HG03159 (cell line): ENCODE data around the gene THRAP3.
A peak's percentile ranks its signal among the peaks of the same experiment; 100 is the strongest.
"Not testable (repeated sequence)": the region's sequence is repeated elsewhere in the genome, so short reads cannot be mapped to it uniquely, and the experiment has no call there.

ENCODE experiments used
- ATAC-seq: cut with Tn5 transposase; IDR thresholded peaks from one replicate; pipeline ENCODE4 v1.9.1; 2021; ENCODE audit warnings: mild to moderate bottlenecking, moderate library complexity; ENCODE audit not compliant: unreplicated experiment

THRAP3 gene

GRCh38 chr1:36223996-36224536 lies at the start of gene THRAP3:
TSS of gene THRAP3 (plus strand) at chr1:36224443. CDS start at chr1:36282564, 58,121 bp downstream.
- ATAC-seq = peak; percentile 87

DNA sequence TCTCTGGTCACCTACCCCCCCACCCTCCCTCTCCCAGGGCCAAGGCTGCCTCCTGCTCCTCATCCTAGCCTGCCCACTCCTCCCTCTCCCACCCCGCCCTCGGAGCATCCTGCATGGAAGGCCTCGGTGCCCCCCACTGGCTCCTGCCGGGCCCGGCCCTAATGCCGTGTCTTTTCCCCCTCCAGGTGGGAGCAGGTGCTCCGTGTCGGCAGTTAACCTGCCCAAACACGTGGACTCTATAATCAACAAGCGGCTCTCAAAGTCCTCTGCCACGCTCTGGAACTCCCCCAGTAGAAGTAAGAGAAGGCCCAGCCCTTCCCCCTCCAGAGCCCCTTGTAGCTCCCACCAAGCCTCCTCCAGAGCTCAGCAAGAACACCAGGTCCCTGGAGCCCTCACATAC lies 49.5 kb upstream of the THRAP3 start:
- no peak for ATAC-seq

DNA sequence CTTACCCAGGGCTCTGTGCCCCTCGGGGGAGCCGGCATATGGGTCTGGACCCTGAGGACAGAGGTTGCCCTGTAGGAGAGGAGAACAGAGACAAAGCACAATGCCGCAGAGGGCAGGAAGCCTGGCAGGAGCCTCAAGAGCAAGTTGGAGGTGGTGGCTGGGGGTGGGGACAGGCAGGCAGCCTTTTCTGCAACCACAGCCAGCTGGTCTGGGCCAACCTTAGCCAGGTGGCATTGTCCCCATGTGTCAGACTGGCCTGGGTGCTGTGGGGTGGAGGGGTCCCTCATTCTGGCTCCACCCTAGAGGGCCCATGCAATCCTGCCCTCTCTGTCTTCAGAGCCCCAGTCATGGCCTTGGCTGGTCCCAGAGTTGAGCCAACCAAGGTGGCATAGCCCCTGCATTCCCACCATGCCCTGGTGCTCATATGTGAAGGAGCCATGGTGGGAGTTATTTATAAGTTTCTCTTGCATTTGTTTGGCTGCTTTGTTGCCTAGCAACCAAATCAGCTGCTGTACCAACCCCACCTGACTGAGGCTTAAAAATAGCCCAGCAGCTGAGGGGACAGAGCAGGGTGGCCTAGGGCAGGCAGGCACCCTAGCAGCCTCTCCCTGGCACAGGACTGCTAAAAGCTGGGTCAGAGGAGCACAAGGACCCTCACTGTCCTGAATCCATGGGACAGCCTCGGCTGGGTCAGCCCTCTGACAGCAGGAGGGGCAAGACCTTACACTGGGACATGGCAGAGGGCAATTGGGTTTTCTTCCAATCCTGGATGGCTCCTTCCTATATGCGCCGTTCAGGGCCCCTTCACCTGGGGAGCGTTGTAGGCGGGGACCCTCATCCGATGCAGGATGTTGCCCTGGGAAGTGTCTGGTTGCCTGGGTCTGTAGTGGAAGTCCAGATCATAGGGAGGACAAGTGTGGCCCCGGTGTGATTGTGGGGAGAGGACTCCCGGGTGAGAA lies 48.8 kb upstream of the THRAP3 start:
- ATAC-seq = no peak

GRCh38 chr1:36176106-36176949 lies 47.9 kb upstream of the THRAP3 start:
- ATAC-seq = no peak

DNA sequence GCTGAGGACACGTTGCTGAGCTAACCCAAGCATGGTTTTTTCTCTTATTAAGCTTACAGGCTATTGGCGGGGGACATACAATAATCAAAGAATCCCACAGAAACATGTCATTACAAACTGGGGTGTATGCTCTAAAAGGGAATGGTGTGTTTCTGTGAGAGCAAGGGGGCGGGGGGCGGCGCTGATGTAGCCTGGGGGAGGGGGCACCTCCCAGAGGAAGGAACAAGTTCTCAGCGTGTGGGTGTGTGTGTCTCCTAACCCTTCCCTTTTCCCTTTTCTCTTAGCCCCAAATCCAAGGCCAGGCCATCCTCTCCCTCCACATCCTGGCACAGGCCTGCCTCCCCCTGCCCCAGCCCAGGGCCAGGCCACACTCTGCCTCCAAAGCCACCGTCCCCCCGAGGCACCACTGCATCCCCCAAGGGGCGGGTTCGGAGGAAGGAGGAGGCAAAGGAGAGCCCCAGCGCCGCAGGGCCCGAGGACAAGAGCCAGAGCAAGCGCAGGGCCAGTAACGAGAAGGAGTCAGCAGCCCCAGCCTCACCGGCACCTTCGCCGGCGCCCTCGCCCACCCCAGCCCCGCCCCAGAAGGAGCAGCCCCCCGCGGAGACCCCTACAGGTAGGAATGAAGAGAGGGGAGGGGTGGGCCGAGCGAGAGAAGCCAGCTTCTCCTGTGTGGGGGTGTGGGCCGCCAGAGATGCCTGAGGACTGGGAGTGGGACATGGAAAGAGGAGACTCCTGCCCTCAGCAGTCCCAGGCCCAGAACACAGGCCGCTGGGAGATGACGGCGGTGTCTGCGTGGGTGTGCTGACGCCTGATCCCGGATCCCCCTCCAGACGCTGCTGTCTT lies 46.4 kb upstream of the THRAP3 start:
- ATAC-seq = no peak

DNA sequence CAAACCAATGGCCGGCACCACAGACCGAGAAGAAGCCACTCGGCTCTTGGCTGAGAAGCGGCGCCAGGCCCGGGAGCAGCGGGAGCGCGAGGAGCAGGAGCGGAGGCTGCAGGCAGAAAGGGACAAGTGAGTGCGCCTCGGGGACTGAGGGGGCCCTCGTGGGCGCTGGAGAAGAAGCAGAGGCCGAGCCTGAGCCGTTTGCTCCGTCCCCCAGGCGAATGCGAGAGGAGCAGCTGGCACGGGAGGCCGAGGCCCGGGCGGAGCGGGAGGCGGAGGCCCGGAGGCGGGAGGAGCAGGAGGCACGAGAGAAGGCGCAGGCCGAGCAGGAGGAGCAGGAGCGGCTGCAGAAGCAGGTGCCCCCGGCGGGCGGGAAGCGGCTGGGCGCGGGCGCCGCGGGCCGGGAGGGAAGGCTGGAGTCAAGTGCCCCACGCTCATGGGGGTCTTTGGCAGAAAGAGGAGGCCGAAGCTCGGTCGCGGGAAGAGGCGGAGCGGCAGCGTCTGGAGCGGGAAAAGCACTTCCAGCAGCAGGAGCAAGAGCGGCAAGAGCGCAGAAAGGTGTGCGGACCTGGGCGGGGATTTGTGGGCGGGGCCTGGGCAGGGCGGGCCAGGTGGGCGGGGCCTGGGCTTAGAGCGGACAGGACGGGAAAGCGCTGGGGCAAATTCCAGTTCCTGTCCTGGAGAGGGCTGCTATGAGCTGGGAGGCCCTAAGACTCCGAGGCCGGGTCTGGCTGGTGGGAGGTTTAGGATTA lies 45.6 kb upstream of the THRAP3 start:
- no peak for ATAC-seq

DNA sequence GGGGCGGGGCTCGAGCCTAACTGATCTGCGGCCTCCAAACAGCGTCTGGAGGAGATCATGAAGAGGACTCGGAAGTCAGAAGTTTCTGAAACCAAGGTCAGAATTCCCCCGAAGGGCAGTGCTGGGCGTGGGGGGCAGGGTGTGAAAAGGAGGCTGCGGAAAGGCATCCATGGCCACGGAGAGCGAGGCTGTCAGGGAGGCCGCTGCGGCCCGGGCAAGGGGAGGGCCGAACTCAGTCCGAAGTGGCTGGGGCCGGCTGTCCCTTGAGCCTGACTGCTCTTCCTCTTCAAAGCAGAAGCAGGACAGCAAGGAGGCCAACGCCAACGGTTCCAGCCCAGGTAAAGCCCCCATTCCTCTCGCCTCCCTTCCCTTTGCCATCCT lies 45.0 kb upstream of the THRAP3 start:
- ATAC-seq = no peak

- ATAC-seq = no peak
Observed at GRCh38 chr1:36182734-36183133, 41.5 kb upstream of the THRAP3 start.

- no peak for ATAC-seq
Observed at GRCh38 chr1:36183309-36183856, 40.9 kb upstream of the THRAP3 start.

- ATAC-seq = no peak
Observed at GRCh38 chr1:36187800-36188593, 36.2 kb upstream of the THRAP3 start.

DNA sequence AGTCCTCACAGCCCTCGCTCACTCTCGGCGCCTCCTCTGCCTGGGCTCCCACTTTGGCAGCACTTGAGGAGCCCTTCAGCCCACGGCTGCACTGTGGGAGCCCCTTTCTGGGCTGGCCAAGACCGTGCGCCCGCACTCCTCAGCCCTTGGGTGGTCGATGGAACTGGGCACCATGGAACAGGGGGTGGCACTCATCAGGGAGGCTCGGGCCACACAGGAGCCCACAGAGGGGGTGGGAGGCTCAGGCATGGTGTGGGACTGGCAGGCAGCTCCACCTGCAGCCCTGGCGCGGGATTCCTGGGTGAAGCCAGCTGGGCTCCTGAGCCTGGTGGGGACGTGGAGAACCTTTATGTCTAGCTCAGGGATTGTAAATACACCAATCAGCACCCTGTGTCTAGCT lies 27.4 kb upstream of the THRAP3 start:
- ATAC-seq = not testable (repeated sequence)

DNA sequence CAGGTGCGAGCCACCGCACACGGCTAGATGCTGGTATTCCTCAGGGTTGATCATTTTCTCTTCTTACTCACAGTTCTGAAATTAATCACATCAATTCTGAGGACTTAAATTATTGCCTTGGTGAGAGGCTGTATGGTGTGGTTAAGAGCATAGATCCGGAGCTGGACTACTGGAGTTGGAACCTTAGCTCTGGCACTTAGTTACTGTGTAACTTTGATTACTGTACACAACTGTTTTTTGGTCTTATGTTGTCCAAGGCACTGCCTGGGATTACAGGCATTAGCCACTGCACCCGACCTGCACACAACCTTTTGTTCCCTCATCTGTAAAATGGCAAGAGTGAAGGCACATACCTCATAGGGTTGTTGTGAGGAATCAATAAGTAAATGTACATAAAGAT lies 25.6 kb upstream of the THRAP3 start:
- ATAC-seq = no peak

DNA sequence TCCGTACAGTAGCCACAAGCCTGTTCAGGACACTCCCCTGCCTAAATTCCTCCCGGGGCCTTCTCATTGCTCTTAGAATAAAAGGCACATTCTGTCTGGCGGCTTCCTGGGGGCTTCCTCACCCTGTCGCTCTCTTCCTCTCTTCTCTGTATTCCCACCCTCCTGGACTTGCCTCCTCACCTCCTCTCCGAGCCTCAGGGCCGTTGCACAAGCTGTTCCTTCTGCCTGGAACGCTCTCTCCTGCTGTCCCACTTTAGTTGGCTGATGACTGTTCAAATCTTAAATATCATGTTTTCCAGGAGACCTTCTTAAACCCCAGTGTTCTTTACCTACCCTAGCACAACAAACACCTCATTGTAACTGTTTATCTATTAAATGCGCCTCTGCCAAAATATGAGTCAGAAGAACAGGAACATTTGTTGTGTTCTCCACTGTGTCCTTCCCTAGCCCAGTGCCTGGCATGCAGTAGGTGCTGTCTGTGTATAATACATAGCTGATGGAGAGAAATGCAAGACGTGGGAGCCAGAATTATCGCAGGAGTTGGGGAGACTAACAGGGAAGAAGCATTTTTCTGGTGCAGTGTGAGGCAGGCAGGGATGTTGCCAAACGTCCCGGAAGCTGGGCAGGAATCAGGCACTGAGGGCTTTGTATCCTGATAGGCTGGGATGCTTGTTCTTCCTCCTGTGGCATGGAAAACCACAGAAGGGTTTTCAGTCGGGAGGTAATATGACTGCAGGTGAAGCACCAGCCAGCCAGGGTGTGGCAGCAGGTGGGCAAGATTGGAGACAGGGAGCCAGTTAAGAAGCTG lies 24.1 kb upstream of the THRAP3 start:
- no peak for ATAC-seq

DNA sequence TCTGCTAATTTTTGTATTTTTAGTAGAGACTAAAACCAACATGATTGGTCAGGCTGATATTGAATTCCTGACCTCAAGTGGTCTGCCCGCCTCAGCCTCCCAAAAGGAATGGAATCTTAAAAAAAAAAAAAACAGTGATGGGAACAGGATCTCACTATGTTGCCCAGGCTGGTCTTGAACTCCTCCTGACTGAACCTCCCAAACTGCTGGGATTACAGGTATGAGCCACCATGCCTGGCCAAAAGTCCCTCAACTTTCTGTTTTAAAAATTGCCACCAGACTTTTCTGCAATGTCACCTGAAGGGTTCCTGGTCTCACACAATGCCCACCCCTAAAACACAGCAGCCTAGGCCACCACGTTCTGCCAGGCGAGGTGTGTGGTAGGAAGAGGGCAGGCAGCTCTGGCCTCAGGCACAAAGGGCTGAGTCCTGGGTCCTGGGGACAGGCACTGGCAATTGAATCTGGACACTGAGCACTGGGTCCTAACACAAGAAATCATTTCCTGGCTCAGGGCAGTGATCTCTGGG lies 21.2 kb upstream of the THRAP3 start:
- ATAC-seq = no peak

GRCh38 chr1:36203554-36204346 lies 20.5 kb upstream of the THRAP3 start:
- ATAC-seq = no peak

DNA sequence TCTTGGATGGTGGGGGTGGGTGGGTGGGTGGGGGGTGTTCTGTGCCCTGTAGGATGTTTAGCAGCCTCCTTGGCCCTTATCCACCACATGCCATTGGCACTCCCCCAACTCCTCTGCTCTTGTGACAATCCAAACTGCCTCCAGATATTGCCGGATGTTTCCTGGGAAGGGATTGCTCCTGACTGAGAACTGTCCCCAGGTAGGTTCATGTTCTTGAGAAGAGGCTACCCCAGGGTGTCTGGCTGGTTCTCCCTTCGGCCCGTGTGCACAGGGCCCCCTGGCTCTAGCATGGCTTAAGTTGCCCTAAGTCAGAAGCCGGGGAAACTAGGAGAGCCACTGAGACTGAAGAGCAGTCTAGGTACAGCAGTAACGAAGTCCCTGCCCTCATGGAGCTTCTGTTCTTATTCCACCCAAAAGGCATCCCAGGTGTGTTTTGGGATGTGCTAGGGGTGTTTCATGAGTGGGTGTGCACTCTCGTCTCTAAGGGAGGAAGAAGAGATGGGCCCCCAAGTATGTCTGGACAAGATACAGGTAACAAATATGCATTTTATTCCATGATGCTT lies 19.8 kb upstream of the THRAP3 start:
- ATAC-seq = no peak
